Neural cell (in vitro differentiated cells): ENCODE measurements around the gene COL6A2. TPM values are rescaled to one million over a fixed set of nuclear protein-coding genes. Genes with fewer than 3 reads are reported as not detected.

ENCODE experiments used
- H2AFZ ChIP-seq: fragments of 200-600, 300-800 bp; sonication (generic), shearing (Covaris generic); 2 replicates; pipeline ENCODE4 v1.6.0; 2014; ENCODE audit warnings: low read depth, mild to moderate bottlenecking, antibody characterized with exemption, low read length, moderate library complexity
- H3F3A ChIP-seq: fragments of 200-600 bp; shearing (Covaris generic); 2 replicates; pipeline ENCODE4 v1.6.1; 2016; ENCODE audit warnings: mild to moderate bottlenecking, moderate library complexity, mixed read lengths, antibody characterized with exemption, low read length; ENCODE audit not compliant: insufficient read depth, poor library complexity, severe bottlenecking
- H3K27ac ChIP-seq: fragments of 200-600, 300-800 bp; sonication (generic), shearing (Covaris generic); 2 replicates; pipeline ENCODE4 v1.5.1; 2014; ENCODE audit warnings: mild to moderate bottlenecking, low read length, moderate library complexity
- H3K27me3 ChIP-seq: fragments of 300-800, 200-600 bp; sonication (generic), shearing (Covaris generic); 2 replicates; pipeline ENCODE4 v1.6.0; 2014; ENCODE audit warnings: mild to moderate bottlenecking, low read depth, low read length, moderate library complexity; ENCODE audit not compliant: insufficient read depth
- H3K36me3 ChIP-seq: fragments of 300-800, 200-600 bp; sonication (generic), shearing (Covaris generic); 2 replicates; pipeline ENCODE4 v1.5.1; 2014; ENCODE audit warnings: mild to moderate bottlenecking, antibody characterized with exemption, low read length, moderate library complexity; ENCODE audit not compliant: insufficient read depth
- H3K4me2 ChIP-seq: fragments of 300-800, 200-600 bp; sonication (generic), shearing (Covaris generic); 2 replicates; pipeline ENCODE4 v1.6.0; 2014; ENCODE audit warnings: mild to moderate bottlenecking, low read length
- H3K4me3 ChIP-seq: fragments of 300-800, 200-600 bp; sonication (generic), shearing (Covaris generic); 2 replicates; pipeline ENCODE4 v1.5.1; 2014; ENCODE audit warnings: mild to moderate bottlenecking, low read length, moderate library complexity
- H3K79me2 ChIP-seq: fragments of 200-600 bp; shearing (Covaris generic); replicated peaks from 2 replicates; pipeline ENCODE4 v1.6.0; 2014; ENCODE audit warnings: mild to moderate bottlenecking, low read length, moderate library complexity; ENCODE audit not compliant: insufficient read depth
- H3K9ac ChIP-seq: fragments of 300-800, 200-600 bp; sonication (generic), shearing (Covaris generic); 2 replicates; pipeline ENCODE4 v1.6.1; 2016; ENCODE audit warnings: mild to moderate bottlenecking, low read length, mixed read lengths
- H3K9me2 ChIP-seq: fragments of 200-600 bp; shearing (Covaris generic); 2 replicates; pipeline ENCODE4 v1.6.1; 2016; ENCODE audit warnings: mild to moderate bottlenecking, low read length, mixed read lengths; ENCODE audit not compliant: insufficient read depth
- H3K9me3 ChIP-seq: fragments of 200-600, 300-800 bp; sonication (generic), shearing (Covaris generic); 2 replicates; pipeline ENCODE4 v1.6.1; 2016; ENCODE audit warnings: mild to moderate bottlenecking, mixed run types, low read length, moderate library complexity, mixed read lengths
- H4K20me1 ChIP-seq: fragments of 200-600 bp; shearing (Covaris generic); 2 replicates; pipeline ENCODE4 v1.6.1; 2016; ENCODE audit warnings: mild to moderate bottlenecking, mixed run types; ENCODE audit not compliant: insufficient read depth
- EP300 ChIP-seq: fragments of 450-650 bp; conservative IDR thresholded peaks from 2 replicates; pipeline ENCODE4 v1.6.1; 2014; ENCODE audit warnings: antibody characterized with exemption, mild to moderate bottlenecking, moderate library complexity; ENCODE audit not compliant: poor library complexity, severe bottlenecking
- EZH2 ChIP-seq: fragments of 200-600, 300-800 bp; shearing (Covaris generic), sonication (generic); IDR thresholded peaks from 2 replicates; pipeline ENCODE4 v1.6.1; 2014; ENCODE audit warnings: antibody characterized with exemption, low read length, borderline replicate concordance, mild to moderate bottlenecking; ENCODE audit not compliant: insufficient read depth, poor library complexity, severe bottlenecking
- MXI1 ChIP-seq: fragments of 450-650 bp; conservative IDR thresholded peaks from 2 replicates; pipeline ENCODE4 v1.6.1; 2014; ENCODE audit warnings: antibody characterized with exemption, mild to moderate bottlenecking; ENCODE audit not compliant: poor library complexity, severe bottlenecking
- POLR2AphosphoS5 ChIP-seq: IDR thresholded peaks from 2 replicates; pipeline ENCODE4 v1.6.1; 2012
- RAD21 ChIP-seq: fragments of 450-650 bp; conservative IDR thresholded peaks from 2 replicates; pipeline ENCODE4 v1.6.1; 2014; ENCODE audit warnings: antibody characterized with exemption, mild to moderate bottlenecking, moderate library complexity
- SMC3 ChIP-seq: fragments of 450-650 bp; conservative IDR thresholded peaks from 2 replicates; pipeline ENCODE4 v1.6.1; 2014; ENCODE audit warnings: antibody characterized with exemption, mild to moderate bottlenecking, moderate library complexity; ENCODE audit not compliant: poor library complexity
- TAF1 ChIP-seq: IDR thresholded peaks from 2 replicates; pipeline ENCODE4 v1.6.1; 2012; ENCODE audit warnings: low read depth
- polyA plus RNA-seq: library from polyadenylated mRNA; depleted of rRNA; stranded (reverse); fragments of >200 nt; gene quantifications from 2 replicates; pipeline ENCODE4 v1.2.3, GENCODE V29; 2014
- TF ChIP-seq, protein P1 (sequence below): IDR thresholded peaks from 2 replicates; pipeline ENCODE4 v1.6.1; 2012; ENCODE audit warnings: borderline replicate concordance
- TF ChIP-seq, protein P2 (sequence below): fragments of 450-650 bp; IDR thresholded peaks from 2 replicates; pipeline ENCODE4 v1.5.1; 2014; ENCODE audit warnings: antibody characterized with exemption, mild to moderate bottlenecking, moderate library complexity; ENCODE audit not compliant: poor library complexity, severe bottlenecking

Gene COL6A2
- polyA plus RNA-seq, 1 donor from 2014 or later, result not detected

DNA sequence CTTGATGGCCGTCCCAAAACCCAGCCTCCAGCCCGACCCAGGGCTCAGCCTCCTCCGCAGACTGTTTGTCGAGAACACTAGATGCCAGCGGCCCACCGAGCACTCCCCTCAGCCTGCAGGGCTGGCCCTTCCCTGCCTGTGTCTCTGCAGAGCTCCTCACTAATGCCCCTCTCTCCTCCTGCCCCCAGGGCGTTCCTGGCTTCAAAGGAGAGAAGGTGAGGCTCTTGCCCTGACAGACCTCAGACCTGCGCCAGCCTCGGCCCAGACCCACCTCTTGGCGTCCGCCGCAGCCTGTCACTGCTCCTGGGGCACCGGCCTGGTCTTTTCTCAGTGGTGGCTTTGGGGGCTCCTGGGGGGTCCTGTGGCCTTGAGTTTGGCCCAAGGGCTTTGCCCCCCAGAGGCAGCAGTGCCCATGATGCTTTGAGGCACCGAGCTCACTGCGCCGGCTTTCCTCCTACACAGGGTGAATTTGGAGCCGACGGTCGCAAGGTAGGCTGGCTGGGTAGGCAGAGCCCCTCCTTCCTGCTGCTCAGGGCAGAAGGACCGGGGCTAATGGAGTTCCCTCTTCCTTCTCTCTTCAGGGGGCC, 18.4 kb downstream of the COL6A2 start:
- Histone ChIP-seq H3K79me2 (no peaks in the 10 kb centered on the region), H3K9ac (no peak overlapping the region)
- TF ChIP-seq MXI1, result no peak
- TF ChIP-seq, protein P1, sequence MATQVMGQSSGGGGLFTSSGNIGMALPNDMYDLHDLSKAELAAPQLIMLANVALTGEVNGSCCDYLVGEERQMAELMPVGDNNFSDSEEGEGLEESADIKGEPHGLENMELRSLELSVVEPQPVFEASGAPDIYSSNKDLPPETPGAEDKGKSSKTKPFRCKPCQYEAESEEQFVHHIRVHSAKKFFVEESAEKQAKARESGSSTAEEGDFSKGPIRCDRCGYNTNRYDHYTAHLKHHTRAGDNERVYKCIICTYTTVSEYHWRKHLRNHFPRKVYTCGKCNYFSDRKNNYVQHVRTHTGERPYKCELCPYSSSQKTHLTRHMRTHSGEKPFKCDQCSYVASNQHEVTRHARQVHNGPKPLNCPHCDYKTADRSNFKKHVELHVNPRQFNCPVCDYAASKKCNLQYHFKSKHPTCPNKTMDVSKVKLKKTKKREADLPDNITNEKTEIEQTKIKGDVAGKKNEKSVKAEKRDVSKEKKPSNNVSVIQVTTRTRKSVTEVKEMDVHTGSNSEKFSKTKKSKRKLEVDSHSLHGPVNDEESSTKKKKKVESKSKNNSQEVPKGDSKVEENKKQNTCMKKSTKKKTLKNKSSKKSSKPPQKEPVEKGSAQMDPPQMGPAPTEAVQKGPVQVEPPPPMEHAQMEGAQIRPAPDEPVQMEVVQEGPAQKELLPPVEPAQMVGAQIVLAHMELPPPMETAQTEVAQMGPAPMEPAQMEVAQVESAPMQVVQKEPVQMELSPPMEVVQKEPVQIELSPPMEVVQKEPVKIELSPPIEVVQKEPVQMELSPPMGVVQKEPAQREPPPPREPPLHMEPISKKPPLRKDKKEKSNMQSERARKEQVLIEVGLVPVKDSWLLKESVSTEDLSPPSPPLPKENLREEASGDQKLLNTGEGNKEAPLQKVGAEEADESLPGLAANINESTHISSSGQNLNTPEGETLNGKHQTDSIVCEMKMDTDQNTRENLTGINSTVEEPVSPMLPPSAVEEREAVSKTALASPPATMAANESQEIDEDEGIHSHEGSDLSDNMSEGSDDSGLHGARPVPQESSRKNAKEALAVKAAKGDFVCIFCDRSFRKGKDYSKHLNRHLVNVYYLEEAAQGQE, result no peak
- TF ChIP-seq EZH2, result no peak
- TF ChIP-seq RAD21, result no peak
- no peak for TF ChIP-seq POLR2AphosphoS5
- no peak for TF ChIP-seq TAF1
- TF ChIP-seq, protein P2, sequence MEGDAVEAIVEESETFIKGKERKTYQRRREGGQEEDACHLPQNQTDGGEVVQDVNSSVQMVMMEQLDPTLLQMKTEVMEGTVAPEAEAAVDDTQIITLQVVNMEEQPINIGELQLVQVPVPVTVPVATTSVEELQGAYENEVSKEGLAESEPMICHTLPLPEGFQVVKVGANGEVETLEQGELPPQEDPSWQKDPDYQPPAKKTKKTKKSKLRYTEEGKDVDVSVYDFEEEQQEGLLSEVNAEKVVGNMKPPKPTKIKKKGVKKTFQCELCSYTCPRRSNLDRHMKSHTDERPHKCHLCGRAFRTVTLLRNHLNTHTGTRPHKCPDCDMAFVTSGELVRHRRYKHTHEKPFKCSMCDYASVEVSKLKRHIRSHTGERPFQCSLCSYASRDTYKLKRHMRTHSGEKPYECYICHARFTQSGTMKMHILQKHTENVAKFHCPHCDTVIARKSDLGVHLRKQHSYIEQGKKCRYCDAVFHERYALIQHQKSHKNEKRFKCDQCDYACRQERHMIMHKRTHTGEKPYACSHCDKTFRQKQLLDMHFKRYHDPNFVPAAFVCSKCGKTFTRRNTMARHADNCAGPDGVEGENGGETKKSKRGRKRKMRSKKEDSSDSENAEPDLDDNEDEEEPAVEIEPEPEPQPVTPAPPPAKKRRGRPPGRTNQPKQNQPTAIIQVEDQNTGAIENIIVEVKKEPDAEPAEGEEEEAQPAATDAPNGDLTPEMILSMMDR, result no peak
- no peak for TF ChIP-seq EP300
- no peak for TF ChIP-seq SMC3

DNA sequence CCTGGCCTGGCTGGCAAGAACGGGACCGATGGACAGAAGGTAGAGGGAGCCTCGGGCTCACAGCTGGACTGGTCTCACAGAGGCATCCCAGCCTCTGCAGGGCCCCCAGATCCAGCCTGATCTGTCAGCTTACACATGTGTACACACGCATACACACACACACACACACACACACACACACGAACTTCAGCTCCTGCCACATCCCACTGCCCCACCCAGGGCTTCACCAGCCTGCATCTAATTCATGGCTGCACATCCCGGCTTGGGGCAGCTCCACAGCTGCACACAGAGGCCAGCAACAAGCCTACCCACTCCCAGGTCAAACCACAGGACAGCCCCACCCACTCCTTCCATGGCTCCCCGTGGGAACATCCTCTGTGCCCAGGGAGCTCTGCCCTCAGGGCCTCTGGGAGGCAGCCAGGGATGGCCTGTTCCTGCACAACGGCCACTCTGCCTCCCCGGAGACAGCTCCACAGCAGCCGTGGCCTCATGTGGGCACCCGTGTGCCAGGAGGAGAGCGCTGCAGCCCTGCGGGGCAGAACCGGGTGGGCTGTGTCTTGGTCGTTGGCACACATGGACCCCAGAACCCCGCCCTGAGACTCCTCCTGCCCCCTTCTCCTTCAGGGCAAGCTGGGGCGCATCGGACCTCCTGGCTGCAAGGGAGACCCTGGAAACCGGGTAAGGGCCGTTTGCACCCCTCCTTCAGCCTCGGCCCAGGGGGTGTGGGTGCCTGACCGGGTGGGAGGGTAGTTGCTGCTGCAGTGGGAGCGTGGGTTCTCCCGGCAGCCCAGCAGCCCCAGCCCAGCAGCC, 19.1 kb downstream of the COL6A2 start:
- H3K9me2 ChIP-seq, result no peaks in the 10 kb centered on the region
- H4K20me1 ChIP-seq, result no peaks in the 10 kb centered on the region
- no peaks in the 10 kb centered on the region for H3K36me3 ChIP-seq
- no peaks in the 10 kb centered on the region for H3K79me2 ChIP-seq
- H3K27ac ChIP-seq, result no peak overlapping the region
- no peaks in the 10 kb centered on the region for H3K9me3 ChIP-seq
- no peak overlapping the region for H3K9ac ChIP-seq
- no peaks in the 10 kb centered on the region for H3K27me3 ChIP-seq
- no peaks in the 10 kb centered on the region for H3F3A ChIP-seq
- TF ChIP-seq EZH2, result no peak
- TF ChIP-seq, protein P2, result no peak
- H2AFZ ChIP-seq, result no peak overlapping the region
- no peak overlapping the region for H3K4me3 ChIP-seq
- H3K4me2 ChIP-seq, result no peak overlapping the region

More for the DNA sequence above, 18.4 kb downstream of the COL6A2 start:
- Histone ChIP-seq H3K4me3 (no peak overlapping the region), H3K27me3 (no peaks in the 10 kb centered on the region), H3K4me2 (no peak overlapping the region), H2AFZ (no peak overlapping the region), H3K9me3 (no peaks in the 10 kb centered on the region), H3K27ac (no peak overlapping the region), H4K20me1 (no peaks in the 10 kb centered on the region), H3K9me2 (no peaks in the 10 kb centered on the region), H3K36me3 (no peaks in the 10 kb centered on the region), H3F3A (no peaks in the 10 kb centered on the region)
